ENCODE data around the gene MARCHF10.
A peak's percentile ranks its signal among the peaks of the same experiment; 100 is the strongest.

MARCHF10 gene

GRCh38 chr17:62653826-62654761, 154.0 kb downstream of the MARCHF10 start:
- Histone ChIP-seq H3K36me3 (ENCODE audit: control insufficient read depth, insufficient read depth, low read length) (no peaks in the 10 kb centered on the region), H3K9me3 (ENCODE audit: control insufficient read depth, low read length) (no peaks in the 10 kb centered on the region), H3K4me3 (ENCODE audit: insufficient read depth, low read depth, low read length, poor library complexity, severe bottlenecking) (no peak overlapping the region), H3K27me3 (replicated peaks; ENCODE audit: control insufficient read depth, insufficient read depth, low read length, poor library complexity, severe bottlenecking) (no peaks in the 10 kb centered on the region), H3K4me1 (ENCODE audit: control insufficient read depth, insufficient read depth, low read length, poor library complexity, severe bottlenecking) (peaks cover 16% of the 10 kb centered on the region), H3K27ac (ENCODE audit: insufficient read depth, low read length, poor library complexity, severe bottlenecking) (no peak overlapping the region)
- DNase-seq: no peak

DNA sequence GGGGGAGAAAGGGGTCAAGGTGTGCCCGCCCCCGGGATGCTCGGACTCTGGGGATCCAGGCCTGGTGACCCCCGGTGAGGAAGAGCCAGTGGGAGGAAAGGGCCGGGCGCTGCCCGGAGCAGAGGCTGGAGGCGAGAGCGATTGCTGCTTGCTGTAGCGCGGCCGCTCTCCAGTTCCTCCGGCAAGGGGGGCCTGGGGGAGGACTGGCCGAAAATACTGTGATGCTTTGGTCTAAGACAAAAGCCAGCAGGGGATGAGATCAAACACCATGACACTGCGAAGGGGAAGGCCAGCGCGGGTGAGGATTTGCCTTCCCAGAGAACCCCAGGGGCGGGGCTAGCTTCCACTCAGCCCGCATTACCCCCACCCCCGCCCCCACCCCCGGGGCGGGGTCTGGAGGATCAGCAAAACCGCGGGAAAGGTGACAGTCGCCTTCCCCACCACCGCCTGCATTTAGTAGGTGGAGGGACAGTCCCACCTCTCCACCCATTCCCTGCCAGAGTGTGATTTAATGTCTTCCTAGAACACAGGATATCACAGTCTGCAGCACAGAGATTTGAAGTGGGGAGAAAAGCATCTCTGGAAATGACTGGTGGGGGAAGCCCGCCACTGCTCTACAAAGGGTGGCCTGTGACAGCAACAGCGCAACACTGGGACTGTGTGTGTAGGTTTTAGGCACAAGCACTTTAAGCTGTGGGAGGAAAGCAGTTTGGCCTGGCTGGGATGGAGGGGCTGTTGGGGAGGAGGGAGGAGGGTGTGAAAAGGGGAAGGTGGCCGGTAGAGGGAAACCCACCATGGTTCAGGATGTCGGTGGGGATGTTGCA, 154.9 kb downstream of the MARCHF10 start:
- Histone ChIP-seq H3K4me3 (ENCODE audit: insufficient read depth, low read depth, low read length, poor library complexity, severe bottlenecking) (peak overlapping the region; percentile 72), H3K27ac (ENCODE audit: insufficient read depth, low read length, poor library complexity, severe bottlenecking) (no peak overlapping the region), H3K4me1 (ENCODE audit: control insufficient read depth, insufficient read depth, low read length, poor library complexity, severe bottlenecking) (peaks cover 16% of the 10 kb centered on the region), H3K27me3 (replicated peaks; ENCODE audit: control insufficient read depth, insufficient read depth, low read length, poor library complexity, severe bottlenecking) (no peaks in the 10 kb centered on the region), H3K36me3 (ENCODE audit: control insufficient read depth, insufficient read depth, low read length) (no peaks in the 10 kb centered on the region), H3K9me3 (ENCODE audit: control insufficient read depth, low read length) (no peaks in the 10 kb centered on the region)
- peak; percentile 22 to 34 (median 23) for DNase-seq

DNA sequence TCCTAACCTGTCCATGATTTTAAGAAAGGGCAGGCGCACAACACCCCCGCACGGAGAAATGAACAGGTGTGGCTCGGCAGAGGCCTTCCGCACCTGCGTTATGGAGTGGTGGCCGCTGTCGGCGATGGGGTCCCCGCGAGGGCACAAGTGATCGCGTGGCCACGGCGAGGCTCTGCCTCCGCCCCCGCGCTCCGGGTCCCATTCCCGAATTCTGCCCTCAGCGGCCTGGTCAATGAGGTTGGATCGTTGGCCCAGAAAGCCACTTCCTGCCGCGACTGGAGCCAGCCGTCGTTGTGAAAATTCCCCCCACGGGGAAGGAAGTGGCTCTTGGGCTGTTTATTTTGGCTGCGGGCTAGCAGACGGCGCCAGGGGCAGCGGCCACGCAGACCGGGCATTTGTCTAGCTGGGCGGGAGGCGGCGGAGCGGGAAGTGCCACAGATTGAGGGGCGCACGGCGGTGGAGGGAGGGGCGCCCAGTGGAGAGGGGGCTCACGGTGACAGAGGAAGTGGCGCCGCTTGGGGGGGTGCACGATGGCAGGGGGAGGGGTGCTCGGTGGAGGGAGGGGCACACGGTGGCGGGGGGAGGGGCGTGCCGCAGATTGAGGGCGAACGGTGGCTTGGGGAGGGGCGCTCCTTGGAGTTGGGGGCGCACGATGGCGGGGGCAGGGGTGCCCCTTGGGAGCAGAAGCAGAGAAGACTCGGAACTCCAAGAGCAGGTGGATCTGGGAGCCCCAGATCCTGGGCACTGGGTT, 155.7 kb downstream of the MARCHF10 start:
- Histone ChIP-seq H3K4me1 (ENCODE audit: control insufficient read depth, insufficient read depth, low read length, poor library complexity, severe bottlenecking) (peaks cover 16% of the 10 kb centered on the region), H3K27ac (ENCODE audit: insufficient read depth, low read length, poor library complexity, severe bottlenecking) (no peak overlapping the region), H3K9me3 (ENCODE audit: control insufficient read depth, low read length) (no peaks in the 10 kb centered on the region), H3K4me3 (ENCODE audit: insufficient read depth, low read depth, low read length, poor library complexity, severe bottlenecking) (peak overlapping the region; percentile 72), H3K27me3 (replicated peaks; ENCODE audit: control insufficient read depth, insufficient read depth, low read length, poor library complexity, severe bottlenecking) (no peaks in the 10 kb centered on the region), H3K36me3 (ENCODE audit: control insufficient read depth, insufficient read depth, low read length) (no peaks in the 10 kb centered on the region)
- DNase-seq: no peak

Measured in effector memory CD4-positive, alpha-beta T cell (primary cell).